ENCODE results near the gene KIF3C.

DNA sequence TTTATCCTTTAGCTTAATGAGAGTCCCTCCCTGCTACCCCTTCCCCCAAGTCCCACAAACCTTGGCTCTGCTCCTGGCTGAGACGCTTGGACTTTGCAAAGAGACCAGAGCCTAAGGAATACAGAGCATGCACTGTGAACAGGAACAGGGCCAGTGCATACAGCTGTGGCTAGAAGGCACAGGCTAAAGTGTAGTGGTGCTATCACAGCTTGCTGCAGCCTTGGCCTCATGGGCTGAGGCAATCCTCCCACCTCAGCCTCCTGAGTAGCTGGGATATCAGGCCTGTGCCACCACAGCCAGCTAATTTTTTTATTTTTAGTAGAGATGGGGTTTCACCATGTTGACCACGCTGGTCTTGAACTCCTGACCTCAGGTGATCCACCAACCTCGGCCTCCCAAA, 64.5 kb downstream of the KIF3C start:
- no peak for TF ChIP-seq CTCF (IDR thresholded peaks at IDR 0.05)
- TF ChIP-seq POLR2A (IDR thresholded peaks at IDR 0.05) = no peak

Data from testis (tissue), 2 donors.